Measurements from ENCODE around the gene PFKM.
A peak's percentile ranks its signal among the peaks of the same experiment; 100 is the strongest.
"Not testable (repeated sequence)": the region's sequence is repeated elsewhere in the genome, so short reads cannot be mapped to it uniquely, and the experiment has no call there.

PFKM gene

GRCh38 chr12:48115957-48116356 lies 3.2 kb upstream of the PFKM start:
- DNase-seq = no peak

- no peak for DNase-seq
These were observed 786 bp upstream of the PFKM start for GRCh38 chr12:48118284-48118871.

GRCh38 chr12:48119834-48120195 lies 651 bp downstream of the PFKM start:
- DNase-seq = no peak

- DNase-seq = no peak
These were observed 2.4 kb downstream of the PFKM start for GRCh38 chr12:48121522-48121921.

- DNase-seq = no peak
These were observed 3.1 kb downstream of the PFKM start for GRCh38 chr12:48122065-48122834.

- DNase-seq = no peak
These were observed 4.0 kb downstream of the PFKM start for GRCh38 chr12:48123169-48123568.

GRCh38 chr12:48125542-48125941 lies 6.4 kb downstream of the PFKM start:
- not testable (repeated sequence) for DNase-seq

GRCh38 chr12:48125985-48126384 lies 6.8 kb downstream of the PFKM start:
- no peak for DNase-seq

- no peak for DNase-seq
These were observed 7.9 kb downstream of the PFKM start for GRCh38 chr12:48126953-48127630.

- no peak for DNase-seq
These were observed 9.6 kb downstream of the PFKM start for GRCh38 chr12:48128800-48129199.

GRCh38 chr12:48129376-48129775 lies 10.2 kb downstream of the PFKM start:
- no peak for DNase-seq

GRCh38 chr12:48131517-48131916 lies 12.4 kb downstream of the PFKM start:
- DNase-seq = no peak

- DNase-seq = no peak
These were observed 13.7 kb downstream of the PFKM start for GRCh38 chr12:48132826-48133225.

GRCh38 chr12:48135027-48135426 lies 15.9 kb downstream of the PFKM start:
- no peak for DNase-seq

- no peak for DNase-seq
These were observed 23.9 kb downstream of the PFKM start for GRCh38 chr12:48142818-48143674.

GRCh38 chr12:48143898-48144297 lies 24.7 kb downstream of the PFKM start:
- no peak for DNase-seq

- DNase-seq = no peak
These were observed 26.8 kb downstream of the PFKM start for GRCh38 chr12:48145981-48146380.

- DNase-seq = no peak
These were observed 32.1 kb downstream of the PFKM start for GRCh38 chr12:48151103-48151771.

- DNase-seq = not testable (repeated sequence)
These were observed 36.6 kb downstream of the PFKM start for GRCh38 chr12:48155786-48156185.

- DNase-seq = no peak
These were observed 37.5 kb downstream of the PFKM start for GRCh38 chr12:48156652-48157017.

GRCh38 chr12:48157018-48157888 lies 38.1 kb downstream of the PFKM start, which contains the start of gene ASB8:
Gene ASB8 (minus strand): TSS chr12:48157515. CDS start chr12:48153496, 4,019 bp downstream.
- peak; percentile 98 to 99 for DNase-seq

All from stimulated activated CD4-positive, alpha-beta T cell treated with anti-CD3 and anti-CD28 coated beads, Interleukin-4, amount 100 ng/mL, for 4 hours (primary cell).